ENCODE data around the gene PDE9A.

GRCh38 chr21:42699196-42699595 is 45.8 kb downstream of the PDE9A start:
- TF ChIP-seq FOXM1 (IDR thresholded peaks at IDR 0.05; ENCODE audit: borderline replicate concordance): no peak
- TF ChIP-seq ELF4 (IDR thresholded peaks at IDR 0.05): no peak
- no peak for TF ChIP-seq ZNF384 (IDR thresholded peaks at IDR 0.05)
- TF ChIP-seq BHLHE40 (IDR thresholded peaks at IDR 0.05; ENCODE audit: borderline replicate concordance): no peak
- TF ChIP-seq HDGF (IDR thresholded peaks at IDR 0.05; ENCODE audit: borderline replicate concordance): no peak
- TF ChIP-seq FOXA1 (IDR thresholded peaks at IDR 0.05): no peak
- no peak for TF ChIP-seq CTBP1 (IDR thresholded peaks at IDR 0.05; ENCODE audit: borderline replicate concordance)
- no peak for TF ChIP-seq ARNT (IDR thresholded peaks at IDR 0.05)
- TF ChIP-seq SP1 (IDR thresholded peaks at IDR 0.05): no peak
- no peak for TF ChIP-seq TARDBP (IDR thresholded peaks at IDR 0.05)
